ENCODE measurements around the gene SAMD3.

DNA sequence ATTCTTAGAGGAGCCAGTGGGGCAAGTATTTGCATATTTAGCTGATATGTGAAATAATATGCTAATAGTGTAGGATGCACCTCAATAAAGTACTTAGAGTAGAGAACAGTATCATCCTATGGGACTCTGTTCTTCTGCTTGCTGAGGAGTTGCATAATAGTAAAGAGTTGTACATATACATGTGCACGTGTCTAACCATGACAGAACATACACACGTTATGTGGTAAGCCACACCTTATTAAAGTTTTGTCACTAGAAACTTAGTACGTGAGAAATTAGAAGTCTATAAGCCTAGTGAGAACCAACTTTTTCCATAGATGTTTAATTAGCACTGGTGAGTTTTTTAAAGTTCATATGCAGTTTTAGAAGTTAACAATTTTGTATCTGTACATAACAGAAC lies 123.6 kb downstream of the SAMD3 start:
- TF ChIP-seq CTCF (conservative IDR thresholded peaks at IDR 0.05; ENCODE audit: low read length) (no peak), EZH2phosphoT487 (IDR thresholded peaks at IDR 0.05; ENCODE audit: borderline replicate concordance) (no peak)
